Measurements from ENCODE around the gene KCNMA1. TPM values are rescaled to one million over a fixed set of nuclear protein-coding genes. Genes with fewer than 3 reads are reported as not detected.

The KCNMA1 gene
- polyA plus RNA-seq, 1 of the 3 experiments (the other 2 are of a cell fraction): 107 TPM

- H3K4me3 ChIP-seq (ENCODE audit: low read depth in 2 of 2, low read length in 1 of 2): no peak overlapping the region
- no peak overlapping the region for H3K27ac ChIP-seq (ENCODE audit: low read depth in 2 of 2, low read length in 1 of 2)
- ChIA-PET POLR2A (no interaction called here), CTCF (interaction anchor here (0.8 to 1.4 kb wide), 5 partner anchors 8 to 461 kb away, joined by 3 to 6 read pairs (median 3); no protein-coding TSS in a partner anchor)
- no peak for DNase-seq
- no peaks in the 10 kb centered on the region for H4K20me1 ChIP-seq (ENCODE audit: insufficient read depth)
- no peak overlapping the region for H3K9ac ChIP-seq
- TF ChIP-seq EP300 (IDR thresholded peaks at IDR 0.05; ENCODE audit: borderline replicate concordance in 1 of 2, low read depth in 1 of 2, low read length in 1 of 2): no peak
- TF ChIP-seq FOXM1 (IDR thresholded peaks at IDR 0.05; ENCODE audit: low read depth): no peak
- TF ChIP-seq GABPA (IDR thresholded peaks at IDR 0.05; ENCODE audit: low read depth): no peak
- TF ChIP-seq SIN3A (IDR thresholded peaks at IDR 0.05; ENCODE audit: borderline replicate concordance, low read depth, low read length): no peak
- TF ChIP-seq REST (IDR thresholded peaks at IDR 0.05; ENCODE audit: low read depth, low read length): no peak
- TF ChIP-seq POLR2AphosphoS5 (IDR thresholded peaks at IDR 0.05; ENCODE audit: low read depth, low read length): no peak
- TF ChIP-seq NRF1 (IDR thresholded peaks at IDR 0.05; ENCODE audit: low read depth, low read length): no peak
- TF ChIP-seq TEAD4 (IDR thresholded peaks at IDR 0.05; ENCODE audit: borderline replicate concordance, insufficient read depth): no peak
- H3F3A ChIP-seq (replicated peaks; ENCODE audit: insufficient read depth): no peaks in the 10 kb centered on the region
- WGBS (ENCODE audit: low lambda C conversion rate): 80% methylated on average over 8 of the region's 8 CpGs
- H2AFZ ChIP-seq (ENCODE audit: low read depth): no peak overlapping the region
- no peaks in the 10 kb centered on the region for H3K27me3 ChIP-seq (ENCODE audit: insufficient read depth)
- no peaks in the 10 kb centered on the region; a peak in 2 of 4 replicates for H3K4me1 ChIP-seq (ENCODE audit: control insufficient read depth in 1 of 2, insufficient read depth in 2 of 2, low read depth in 1 of 2, low read length in 1 of 2)
- H3K36me3 ChIP-seq (replicated peaks in 1 of 2; ENCODE audit: control insufficient read depth in 1 of 2, insufficient read depth in 2 of 2, low read length in 1 of 2): peaks cover 0 to 12% of the 10 kb centered on the region in 2 experiments
- H3K9me3 ChIP-seq: no peaks in the 10 kb centered on the region
- peak overlapping the region; percentile 53; the same call in 1 of the 2 replicates for H3K4me2 ChIP-seq
- no peaks in the 10 kb centered on the region for H3K9me2 ChIP-seq
- H3K79me2 ChIP-seq (ENCODE audit: insufficient read depth): peaks cover 52% of the 10 kb centered on the region; the same call in 1 of the 2 replicates
Measured at GRCh38 chr10:77628906-77629730, 8.5 kb downstream of the KCNMA1 start.

GRCh38 chr10:77626266-77626935 is 11.2 kb downstream of the KCNMA1 start:
- Histone ChIP-seq H2AFZ (ENCODE audit: low read depth) (no peak overlapping the region), H3K4me1 (ENCODE audit: control insufficient read depth in 1 of 2, insufficient read depth in 2 of 2, low read depth in 1 of 2, low read length in 1 of 2) (no peaks in the 10 kb centered on the region; a peak in 2 of 4 replicates), H4K20me1 (ENCODE audit: insufficient read depth) (no peaks in the 10 kb centered on the region), H3F3A (replicated peaks; ENCODE audit: insufficient read depth) (no peaks in the 10 kb centered on the region), H3K27me3 (ENCODE audit: insufficient read depth) (no peaks in the 10 kb centered on the region), H3K36me3 (replicated peaks in 1 of 2; ENCODE audit: control insufficient read depth in 1 of 2, insufficient read depth in 2 of 2, low read length in 1 of 2) (peaks cover 0 to 4% of the 10 kb centered on the region in 2 experiments), H3K79me2 (ENCODE audit: insufficient read depth) (peaks cover 34% of the 10 kb centered on the region; the same call in 1 of the 2 replicates), H3K9me2 (no peaks in the 10 kb centered on the region), H3K27ac (ENCODE audit: low read depth in 2 of 2, low read length in 1 of 2) (no peak overlapping the region), H3K9me3 (no peaks in the 10 kb centered on the region), H3K4me3 (ENCODE audit: low read depth in 2 of 2, low read length in 1 of 2) (no peak overlapping the region), H3K4me2 (no peak overlapping the region), H3K9ac (no peak overlapping the region)
- ChIA-PET POLR2A (no interaction called here), CTCF (interaction anchor here (0.8 to 1.3 kb wide), 3 partner anchors 9 to 452 kb away, joined by 3 read pairs; no protein-coding TSS in a partner anchor)
- WGBS (ENCODE audit: low lambda C conversion rate): 92% methylated on average over 8 of the region's 8 CpGs
- no peak for TF ChIP-seq CHD2 (IDR thresholded peaks at IDR 0.05; ENCODE audit: low read length, partially characterized antibody)
- TF ChIP-seq YY1 (IDR thresholded peaks at IDR 0.05; ENCODE audit: low read depth): no peak
- TF ChIP-seq ZBTB33 (IDR thresholded peaks at IDR 0.05; ENCODE audit: borderline replicate concordance, low read depth): no peak
- TF ChIP-seq USF1 (IDR thresholded peaks at IDR 0.05; ENCODE audit: borderline replicate concordance, low read depth): no peak
- TF ChIP-seq RXRA (IDR thresholded peaks at IDR 0.05; ENCODE audit: borderline replicate concordance, low read depth): no peak
- TF ChIP-seq SIN3A (IDR thresholded peaks at IDR 0.05; ENCODE audit: borderline replicate concordance, low read depth, low read length): no peak
- DNase-seq: no peak

Data from SK-N-SH (cell line).